HG03025 (cell line): ENCODE data around the gene TUBA3D.
"Not testable (repeated sequence)": the region's sequence is repeated elsewhere in the genome, so short reads cannot be mapped to it uniquely, and the experiment has no call there.

Experiments used
- ATAC-seq: cut with Tn5 transposase; IDR thresholded peaks from one replicate; pipeline ENCODE4 v1.9.1; 2021; ENCODE audit warnings: mild to moderate bottlenecking, moderate library complexity; ENCODE audit not compliant: unreplicated experiment, low FRiP score

Gene TUBA3D

GRCh38 chr2:131530626-131531344 lies 54.9 kb downstream of the TUBA3D start:
- ATAC-seq = not testable (repeated sequence)

- ATAC-seq = not testable (repeated sequence)
Observed at GRCh38 chr2:131531547-131532185, 55.7 kb downstream of the TUBA3D start.
